Adrenal gland (tissue), 5 donors: ENCODE data around the gene TMEM63C.

ENCODE experiments used
- POLR2A ChIP-seq, 2 donors: fragments of 450-650 bp; IDR thresholded peaks; one replicate each; pipeline ENCODE4 v1.6.1; 2017; ENCODE audit warnings: antibody characterized with exemption in 2 of 2, mild to moderate bottlenecking in 2 of 2, moderate library complexity in 1 of 2
- TF ChIP-seq, protein P1 (sequence below), 6 experiments: fragments of 450-650 bp in 4 of 6; fragments of 200-600 bp in 2 of 6; sonication (generic) in 1 of 6; IDR thresholded peaks; 1 replicate in 5 of 6; 2 replicates in 1 of 6; pipeline versions ENCODE4 v1.5.1 to v1.8.0; 2016 to 2021; ENCODE audit warnings: antibody characterized with exemption in 6 of 6, mild to moderate bottlenecking in 2 of 6, moderate library complexity in 1 of 6
- donor health status: DM: no; HTN: no; CAD: no.

DNA sequence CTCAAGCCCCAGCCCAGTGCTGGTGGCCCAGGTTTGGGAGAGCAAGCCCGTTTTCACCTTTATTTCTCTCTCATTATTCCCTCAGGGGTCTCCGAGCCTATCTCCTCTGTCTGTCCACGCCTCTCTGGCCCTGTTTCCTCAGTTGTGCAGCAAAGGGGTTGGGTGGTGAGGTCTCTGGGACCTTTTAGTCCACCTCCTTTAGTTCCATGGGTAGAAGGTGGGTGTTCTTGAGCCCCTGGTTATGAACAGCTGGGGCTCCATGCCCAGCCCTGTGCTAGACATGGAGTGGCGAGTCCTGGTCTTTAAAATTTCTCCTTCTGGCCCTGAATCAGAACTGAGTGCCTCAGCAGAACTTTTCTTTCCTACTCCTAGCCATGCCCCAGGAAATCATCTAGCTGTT is 90.7 kb downstream of the TMEM63C start:
- TF ChIP-seq, protein P1, sequence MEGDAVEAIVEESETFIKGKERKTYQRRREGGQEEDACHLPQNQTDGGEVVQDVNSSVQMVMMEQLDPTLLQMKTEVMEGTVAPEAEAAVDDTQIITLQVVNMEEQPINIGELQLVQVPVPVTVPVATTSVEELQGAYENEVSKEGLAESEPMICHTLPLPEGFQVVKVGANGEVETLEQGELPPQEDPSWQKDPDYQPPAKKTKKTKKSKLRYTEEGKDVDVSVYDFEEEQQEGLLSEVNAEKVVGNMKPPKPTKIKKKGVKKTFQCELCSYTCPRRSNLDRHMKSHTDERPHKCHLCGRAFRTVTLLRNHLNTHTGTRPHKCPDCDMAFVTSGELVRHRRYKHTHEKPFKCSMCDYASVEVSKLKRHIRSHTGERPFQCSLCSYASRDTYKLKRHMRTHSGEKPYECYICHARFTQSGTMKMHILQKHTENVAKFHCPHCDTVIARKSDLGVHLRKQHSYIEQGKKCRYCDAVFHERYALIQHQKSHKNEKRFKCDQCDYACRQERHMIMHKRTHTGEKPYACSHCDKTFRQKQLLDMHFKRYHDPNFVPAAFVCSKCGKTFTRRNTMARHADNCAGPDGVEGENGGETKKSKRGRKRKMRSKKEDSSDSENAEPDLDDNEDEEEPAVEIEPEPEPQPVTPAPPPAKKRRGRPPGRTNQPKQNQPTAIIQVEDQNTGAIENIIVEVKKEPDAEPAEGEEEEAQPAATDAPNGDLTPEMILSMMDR (IDR thresholded peaks at IDR 0.05) = no peak
- no peak for TF ChIP-seq POLR2A (IDR thresholded peaks at IDR 0.05)
